Measurements from ENCODE around the gene KCTD11. TPM values are rescaled to one million over a fixed set of nuclear protein-coding genes. Genes with fewer than 3 reads are reported as not detected.
A peak's percentile ranks its signal among the peaks of the same experiment; 100 is the strongest.

The KCTD11 gene
- total RNA-seq, 1 experiment from 2014 or later, result 5.3 TPM

GRCh38 chr17:7380321-7380720, 28.4 kb downstream of the KCTD11 start:
- H2AK5ac ChIP-seq (ENCODE audit: insufficient read length, low read length), result no peak overlapping the region

More at GRCh38 chr17:7380321-7380720, 28.4 kb downstream of the KCTD11 start:
- Histone ChIP-seq H3K9ac (ENCODE audit: extremely low read depth, insufficient read length, low read length) (no peak overlapping the region), H3K27ac (ENCODE audit: insufficient read length, low read depth, low read length) (no peak overlapping the region), H2BK5ac (ENCODE audit: insufficient read length, low read length) (no peak overlapping the region), H3K4ac (ENCODE audit: low read depth, low read length) (no peak overlapping the region), H3K9me3 (ENCODE audit: control insufficient read depth, low read depth, low read length) (no peaks in the 10 kb centered on the region), H3K4me1 (ENCODE audit: insufficient read depth, low read length) (no peaks in the 10 kb centered on the region), H3K23me2 (ENCODE audit: insufficient read length, low read depth, low read length, poor library complexity, severe bottlenecking) (peaks cover 17% of the 10 kb centered on the region), H4K20me1 (ENCODE audit: control insufficient read depth, insufficient read depth, insufficient read length) (no peaks in the 10 kb centered on the region), H3K27me3 (ENCODE audit: insufficient read depth, low read length) (peaks cover 11% of the 10 kb centered on the region; the same call in 1 of the 2 replicates), H4K91ac (ENCODE audit: insufficient read length, low read depth, low read length) (no peak overlapping the region), H2BK12ac (ENCODE audit: insufficient read length, low read depth, low read length) (no peak overlapping the region), H3K4me2 (ENCODE audit: insufficient read depth, insufficient read length, low read length) (peak overlapping the region; percentile 75), H2BK15ac (ENCODE audit: low read depth, low read length) (no peak overlapping the region; the same call in 1 of the 2 replicates), H2BK20ac (ENCODE audit: low read depth, low read length, poor library complexity, severe bottlenecking) (no peak overlapping the region), H2BK120ac (ENCODE audit: low read depth, low read length, poor library complexity, severe bottlenecking) (no peak overlapping the region), H4K8ac (replicated peaks; ENCODE audit: insufficient read length, low read depth, low read length) (no peak overlapping the region), H2AFZ (ENCODE audit: low read length) (peak overlapping the region; percentile 53), H3K79me1 (ENCODE audit: insufficient read depth, low read depth, low read length, poor library complexity, severe bottlenecking) (no peaks in the 10 kb centered on the region), H3K14ac (ENCODE audit: insufficient read depth, low read length) (no peak overlapping the region), H3K79me2 (ENCODE audit: insufficient read depth, low read length) (no peaks in the 10 kb centered on the region), H4K5ac (ENCODE audit: insufficient read length, low read depth, low read length) (no peak overlapping the region), H3K18ac (ENCODE audit: insufficient read length, low read depth, low read length) (no peak overlapping the region), H3K23ac (ENCODE audit: insufficient read length, low read depth, low read length) (no peak overlapping the region), H3K56ac (ENCODE audit: insufficient read length, low read depth, low read length) (no peak overlapping the region), H3T11ph (ENCODE audit: low read length) (no peak overlapping the region)
- Mint-ChIP-seq H3K9me3 (peaks cover 7% of the 10 kb centered on the region in 2 experiments), H3K4me3 (peak overlapping the region; percentile 76 to 78), H3K36me3 (ENCODE audit: insufficient read depth in 1 of 3, low read depth in 3 of 3) (peaks cover 5 to 11% (median 8%) of the 10 kb centered on the region in 3 experiments; a peak in 5 of 7 replicates), H3K27ac (peak overlapping the region in 1 of 3 experiments; percentile 8; a peak in 1 of 7 replicates), H3K4me1 (peaks cover 21 to 25% of the 10 kb centered on the region in 2 experiments), H3K27me3 (ENCODE audit: low read depth) (peaks cover 52% of the 10 kb centered on the region)
- peak; percentile 64 for DNase-seq
- no CpG with 5 or more reads among the region's 7 CpGs for WGBS (ENCODE audit: extremely low coverage, insufficient read length, low lambda C conversion rate)
- no peak for TF ChIP-seq CTCF (conservative IDR thresholded peaks at IDR 0.05)

Measured in H9 (cell line).